Cerebellar nuclear complex (tissue), 1 donor: Measurements from ENCODE around the gene GATAD1.
"Not testable (repeated sequence)": the region's sequence is repeated elsewhere in the genome, so short reads cannot be mapped to it uniquely, and the experiment has no call there.

ENCODE experiments used
- DNase-seq, 2 experiments: peaks; one replicate each; lab custom pipeline; 2025; lab: John Stamatoyannopoulos, UW

The GATAD1 gene

GRCh38 chr7:92447345-92448204 lies at the start of gene GATAD1:
TSS of gene GATAD1 (plus strand) at chr7:92447482. CDS start at chr7:92447730, 248 bp downstream.
- peak; percentile 58 to 78 for DNase-seq

GRCh38 chr7:92397542-92397941 lies 49.7 kb upstream of the GATAD1 start:
- no peak for DNase-seq

- DNase-seq: no peak
These were observed 47.3 kb upstream of the GATAD1 start for GRCh38 chr7:92400013-92400412.

- no peak for DNase-seq
These were observed 44.1 kb upstream of the GATAD1 start for GRCh38 chr7:92402920-92403759.

GRCh38 chr7:92403760-92404074 lies 43.6 kb upstream of the GATAD1 start:
- DNase-seq: no peak

GRCh38 chr7:92404170-92404614 lies 43.1 kb upstream of the GATAD1 start:
- no peak for DNase-seq

- DNase-seq: no peak
These were observed 37.9 kb upstream of the GATAD1 start for GRCh38 chr7:92409357-92409756.

- DNase-seq: not testable (repeated sequence)
These were observed 37.1 kb upstream of the GATAD1 start for GRCh38 chr7:92410162-92410561.

- DNase-seq: no peak
These were observed 34.5 kb upstream of the GATAD1 start for GRCh38 chr7:92412745-92413144.

- DNase-seq: no peak
These were observed 33.7 kb upstream of the GATAD1 start for GRCh38 chr7:92413550-92413949.

- DNase-seq: no peak
These were observed 32.1 kb upstream of the GATAD1 start for GRCh38 chr7:92415225-92415624.

GRCh38 chr7:92417913-92418312 lies 29.4 kb upstream of the GATAD1 start:
- no peak for DNase-seq

- DNase-seq: no peak
These were observed 25.4 kb upstream of the GATAD1 start for GRCh38 chr7:92421676-92422435.

GRCh38 chr7:92422926-92423325 lies 24.4 kb upstream of the GATAD1 start:
- DNase-seq: no peak

- DNase-seq: no peak
These were observed 23.6 kb upstream of the GATAD1 start for GRCh38 chr7:92423710-92424131.

GRCh38 chr7:92425311-92425947 lies 21.9 kb upstream of the GATAD1 start:
- DNase-seq: no peak

GRCh38 chr7:92427193-92427592 lies 20.1 kb upstream of the GATAD1 start:
- DNase-seq: no peak

GRCh38 chr7:92432299-92432946 lies 14.9 kb upstream of the GATAD1 start:
- DNase-seq: no peak

GRCh38 chr7:92433019-92433418 lies 14.3 kb upstream of the GATAD1 start:
- no peak for DNase-seq

- DNase-seq: no peak
These were observed 11.7 kb upstream of the GATAD1 start for GRCh38 chr7:92435542-92435941.
